ENCODE data around the gene LARP4B. TPM values are rescaled to one million over a fixed set of nuclear protein-coding genes. Genes with fewer than 3 reads are reported as not detected.

LARP4B gene
- polyA plus RNA-seq, 1 experiment, result 33.5 TPM

- Histone ChIP-seq H3K4me3 (ENCODE audit: low read depth, low read length) (no peak overlapping the region), H3K9me3 (ENCODE audit: control insufficient read depth, insufficient read depth, low read length) (peaks cover 5% of the 10 kb centered on the region; the same call in 1 of the 2 replicates), H3K27ac (ENCODE audit: low read depth, low read length) (no peak overlapping the region), H3K27me3 (ENCODE audit: control insufficient read depth, insufficient read depth, low read length) (no peaks in the 10 kb centered on the region)
- DNase-seq (ENCODE audit: low read depth, low spot score), result no peak
- no peak for TF ChIP-seq CTCF (IDR thresholded peaks at IDR 0.05; ENCODE audit: low read depth, low read length)
- ChIA-PET POLR2A (no interaction called here), CTCF (no interaction called here)
These were observed 150.7 kb downstream of the LARP4B start for GRCh38 chr10:780536-781524.

- no peak for TF ChIP-seq CTCF (IDR thresholded peaks at IDR 0.05; ENCODE audit: low read depth, low read length)
- Histone ChIP-seq H3K4me3 (ENCODE audit: low read depth, low read length) (no peak overlapping the region), H3K27ac (ENCODE audit: low read depth, low read length) (no peak overlapping the region), H3K27me3 (ENCODE audit: control insufficient read depth, insufficient read depth, low read length) (no peaks in the 10 kb centered on the region), H3K9me3 (ENCODE audit: control insufficient read depth, insufficient read depth, low read length) (peaks cover 5% of the 10 kb centered on the region; the same call in 1 of the 2 replicates)
- DNase-seq (ENCODE audit: low read depth, low spot score), result no peak
- ChIA-PET POLR2A (interaction anchor here (0.7 kb wide), 1 partner anchor 25 kb away, joined by 6 read pairs; no protein-coding TSS in a partner anchor), CTCF (no interaction called here)
These were observed 152.7 kb downstream of the LARP4B start for GRCh38 chr10:778626-779330.

GRCh38 chr10:777913-778479 is 153.5 kb downstream of the LARP4B start:
- Histone ChIP-seq H3K4me3 (ENCODE audit: low read depth, low read length) (no peak overlapping the region), H3K27ac (ENCODE audit: low read depth, low read length) (no peak overlapping the region), H3K9me3 (ENCODE audit: control insufficient read depth, insufficient read depth, low read length) (peaks cover 5% of the 10 kb centered on the region; the same call in 1 of the 2 replicates), H3K27me3 (ENCODE audit: control insufficient read depth, insufficient read depth, low read length) (no peaks in the 10 kb centered on the region)
- no peak for TF ChIP-seq CTCF (IDR thresholded peaks at IDR 0.05; ENCODE audit: low read depth, low read length)
- CTCF ChIA-PET, result no interaction called here
- POLR2A ChIA-PET, result interaction anchor here (0.7 kb wide), 1 partner anchor 26 kb away, joined by 6 read pairs; no protein-coding TSS in a partner anchor
- no peak for DNase-seq (ENCODE audit: low read depth, low spot score)

GRCh38 chr10:776772-777171 is 154.7 kb downstream of the LARP4B start:
- Histone ChIP-seq H3K4me3 (ENCODE audit: low read depth, low read length) (no peak overlapping the region), H3K27ac (ENCODE audit: low read depth, low read length) (no peak overlapping the region), H3K9me3 (ENCODE audit: control insufficient read depth, insufficient read depth, low read length) (peaks cover 10% of the 10 kb centered on the region; the same call in 1 of the 2 replicates), H3K27me3 (ENCODE audit: control insufficient read depth, insufficient read depth, low read length) (no peaks in the 10 kb centered on the region)
- DNase-seq (ENCODE audit: low read depth, low spot score), result no peak
- ChIA-PET CTCF (no interaction called here), POLR2A (no interaction called here)
- TF ChIP-seq CTCF (IDR thresholded peaks at IDR 0.05; ENCODE audit: low read depth, low read length), result no peak

All from AG04450 (cell line).